GM12875 (cell line): ENCODE results near the gene TRERF1.

Source experiments
- H3K4me3 ChIP-seq: one replicate; pipeline ENCODE4 v1.5.1; 2011; ENCODE audit warnings: low read depth, low read length, control low read depth
- TF ChIP-seq, protein P1 (sequence below): IDR thresholded peaks from 2 replicates; pipeline ENCODE4 v1.5.1; 2011; ENCODE audit warnings: low read depth, mild to moderate bottlenecking, control low read depth, inconsistent platforms, low read length, moderate library complexity, borderline replicate concordance; ENCODE audit not compliant: insufficient read depth

Gene TRERF1

DNA sequence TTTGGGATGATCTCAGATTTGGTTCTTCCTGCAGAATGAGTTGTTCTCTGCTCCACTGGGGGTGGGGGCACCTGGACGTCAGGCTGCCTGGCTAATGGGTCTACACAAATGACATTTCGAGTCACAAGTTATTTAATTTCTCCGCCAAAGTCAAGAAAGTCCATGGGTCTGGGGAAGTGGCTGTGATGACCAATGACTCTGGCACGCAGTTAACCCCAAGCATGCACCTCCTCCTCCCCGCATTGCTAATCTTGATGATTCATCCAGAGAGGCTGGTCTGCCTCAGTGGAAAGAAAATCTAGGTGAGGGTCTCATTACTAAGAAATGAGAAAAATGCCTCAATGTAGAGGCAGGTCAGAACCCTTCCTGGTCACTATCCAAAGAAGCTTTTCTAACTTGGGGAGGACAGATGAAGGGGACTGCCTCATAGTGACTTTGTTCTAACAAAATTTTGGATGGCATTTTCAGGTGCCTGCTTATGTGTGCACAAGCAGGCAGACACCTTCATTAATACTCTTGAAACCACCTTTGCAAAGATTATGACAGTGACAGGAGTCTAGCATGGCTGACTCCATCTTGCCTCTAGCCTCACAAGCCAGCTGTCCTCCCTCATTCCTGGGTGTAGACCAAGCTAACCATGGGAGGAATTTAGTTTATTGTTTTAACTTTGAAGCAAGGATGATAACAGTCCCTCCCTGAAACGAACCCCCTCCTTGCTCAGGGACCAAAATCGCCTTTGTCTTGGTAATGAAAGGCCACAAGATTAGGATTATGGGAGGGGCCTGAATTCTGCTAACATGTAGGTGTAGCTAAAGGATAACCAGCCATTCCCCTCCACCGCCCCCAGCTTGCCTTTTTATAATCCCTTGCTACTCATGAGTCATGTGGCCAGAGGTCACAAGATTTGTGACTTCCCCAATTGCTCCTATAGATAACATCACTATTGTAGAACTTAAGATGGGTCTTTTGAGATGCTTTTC lies 135.4 kb downstream of the TRERF1 start:
- TF ChIP-seq, protein P1, sequence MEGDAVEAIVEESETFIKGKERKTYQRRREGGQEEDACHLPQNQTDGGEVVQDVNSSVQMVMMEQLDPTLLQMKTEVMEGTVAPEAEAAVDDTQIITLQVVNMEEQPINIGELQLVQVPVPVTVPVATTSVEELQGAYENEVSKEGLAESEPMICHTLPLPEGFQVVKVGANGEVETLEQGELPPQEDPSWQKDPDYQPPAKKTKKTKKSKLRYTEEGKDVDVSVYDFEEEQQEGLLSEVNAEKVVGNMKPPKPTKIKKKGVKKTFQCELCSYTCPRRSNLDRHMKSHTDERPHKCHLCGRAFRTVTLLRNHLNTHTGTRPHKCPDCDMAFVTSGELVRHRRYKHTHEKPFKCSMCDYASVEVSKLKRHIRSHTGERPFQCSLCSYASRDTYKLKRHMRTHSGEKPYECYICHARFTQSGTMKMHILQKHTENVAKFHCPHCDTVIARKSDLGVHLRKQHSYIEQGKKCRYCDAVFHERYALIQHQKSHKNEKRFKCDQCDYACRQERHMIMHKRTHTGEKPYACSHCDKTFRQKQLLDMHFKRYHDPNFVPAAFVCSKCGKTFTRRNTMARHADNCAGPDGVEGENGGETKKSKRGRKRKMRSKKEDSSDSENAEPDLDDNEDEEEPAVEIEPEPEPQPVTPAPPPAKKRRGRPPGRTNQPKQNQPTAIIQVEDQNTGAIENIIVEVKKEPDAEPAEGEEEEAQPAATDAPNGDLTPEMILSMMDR = no peak
- H3K4me3 ChIP-seq = no peak overlapping the region

DNA sequence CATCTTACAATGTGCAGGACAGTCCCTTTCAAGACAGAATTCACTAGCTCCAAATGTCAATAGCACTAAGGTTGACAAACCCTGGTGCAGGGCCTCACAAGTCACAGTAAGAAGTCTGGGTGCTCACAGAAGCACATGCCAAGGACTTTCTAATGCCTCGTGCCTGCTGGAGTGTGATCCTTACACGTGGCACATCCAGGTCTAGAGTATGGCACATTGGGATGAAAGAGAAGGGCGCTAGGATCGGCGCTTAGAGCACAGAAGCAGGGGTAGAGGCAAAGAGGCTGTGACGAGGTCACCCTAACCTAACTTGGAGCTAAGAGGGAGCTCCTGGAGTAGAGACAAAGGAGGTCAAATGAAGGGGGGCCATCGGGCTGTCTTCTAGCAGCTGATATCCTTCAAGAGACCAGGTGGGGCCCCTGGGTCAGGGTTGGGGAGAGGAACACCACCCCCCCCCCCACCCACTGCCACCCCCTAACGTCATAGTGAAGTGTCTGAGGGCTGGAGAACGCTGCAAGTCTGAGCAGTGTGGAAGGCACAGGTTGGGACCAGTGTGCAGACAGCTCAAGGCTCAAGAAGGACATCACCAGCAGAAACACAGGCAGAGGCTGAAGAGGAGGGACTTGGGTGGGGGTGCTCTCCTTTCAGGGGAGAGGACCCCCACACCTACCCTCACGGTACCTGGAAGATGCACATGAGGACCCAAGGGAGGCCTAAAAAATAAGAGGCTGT lies 136.3 kb downstream of the TRERF1 start:
- H3K4me3 ChIP-seq = no peak overlapping the region
- TF ChIP-seq, protein P1 = no peak

DNA sequence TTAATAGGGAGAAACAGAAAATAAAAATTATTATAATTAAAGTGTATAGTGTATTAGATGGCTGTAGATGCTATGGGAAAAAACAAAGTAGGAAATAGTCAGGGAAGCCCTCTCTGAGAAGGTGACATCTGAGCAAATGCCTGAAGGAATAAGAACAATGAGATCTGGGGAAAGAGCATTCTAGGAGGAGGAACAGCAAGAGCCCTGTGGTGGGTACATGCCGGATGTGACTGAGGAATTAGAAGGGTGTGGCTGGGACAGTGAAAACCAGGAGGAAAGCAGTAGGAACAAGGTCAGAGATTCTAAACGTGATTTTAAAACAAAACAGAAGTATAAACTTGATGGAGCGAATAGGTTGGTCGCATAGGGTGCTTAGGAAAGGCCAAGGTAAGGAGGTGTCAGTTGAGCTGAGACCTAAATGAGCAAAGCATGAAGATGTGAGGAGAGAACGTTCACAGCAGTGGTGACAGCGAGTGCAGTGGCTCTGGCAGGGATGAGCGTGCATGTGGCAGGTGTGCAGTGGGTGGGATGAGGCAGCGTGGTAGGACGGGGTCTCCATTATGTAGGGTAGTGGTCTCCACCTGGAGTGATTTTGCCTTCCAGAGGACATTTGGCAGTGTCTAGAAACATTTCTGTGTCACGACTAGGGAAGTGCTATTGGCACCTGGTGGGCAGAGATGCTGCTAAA lies 137.0 kb downstream of the TRERF1 start:
- no peak overlapping the region for H3K4me3 ChIP-seq
- TF ChIP-seq, protein P1 = no peak

DNA sequence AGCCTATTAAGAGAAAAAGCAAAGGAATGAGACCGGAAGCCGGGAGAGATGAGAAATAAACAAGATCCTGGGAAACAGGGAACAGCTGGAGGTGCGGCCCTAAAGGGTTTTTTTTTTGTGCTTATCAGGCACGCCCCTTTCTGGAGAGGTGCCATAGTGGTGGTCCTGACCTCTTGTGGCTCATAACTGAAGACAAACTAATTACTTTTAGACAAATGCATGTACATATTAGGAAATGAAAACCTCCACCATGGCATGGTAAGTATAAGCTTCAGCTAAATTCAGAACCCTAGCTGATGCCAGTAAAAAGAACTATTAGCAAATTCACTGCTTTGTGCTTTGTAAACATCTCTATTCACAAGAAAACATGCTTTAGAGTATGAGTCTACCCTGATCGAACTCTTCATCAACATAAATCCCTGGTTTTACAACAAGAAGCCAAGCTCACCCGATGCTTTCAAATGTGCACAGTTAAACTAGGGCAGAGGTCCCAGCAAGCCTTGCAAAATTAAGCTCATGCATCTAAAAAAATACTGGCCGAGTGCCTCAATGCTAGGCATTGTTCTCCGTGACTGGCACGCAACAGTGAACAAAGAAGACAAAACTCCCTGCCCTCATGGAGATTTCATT lies 137.7 kb downstream of the TRERF1 start:
- no peak overlapping the region for H3K4me3 ChIP-seq
- TF ChIP-seq, protein P1 = no peak

DNA sequence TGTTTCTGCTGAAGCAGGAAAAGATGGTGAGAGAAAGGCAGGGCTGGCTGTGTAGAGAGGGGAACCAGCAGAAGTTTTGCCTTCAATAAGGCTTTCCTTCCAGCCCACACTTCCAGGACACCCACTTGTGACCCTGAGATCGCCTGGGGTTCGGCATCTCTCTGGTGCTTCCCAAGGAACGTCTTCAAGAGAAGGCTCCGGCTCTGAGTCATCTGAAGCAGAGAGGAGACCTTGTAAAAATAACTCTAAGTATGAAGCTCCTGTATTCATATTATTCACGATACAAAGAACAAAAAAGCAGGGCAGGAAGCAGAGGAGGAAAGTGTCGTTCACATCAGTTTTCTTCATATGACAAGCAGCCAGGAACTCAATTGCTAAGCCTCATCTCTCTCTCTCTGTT lies 138.7 kb downstream of the TRERF1 start:
- TF ChIP-seq, protein P1 = no peak
- no peak overlapping the region for H3K4me3 ChIP-seq

DNA sequence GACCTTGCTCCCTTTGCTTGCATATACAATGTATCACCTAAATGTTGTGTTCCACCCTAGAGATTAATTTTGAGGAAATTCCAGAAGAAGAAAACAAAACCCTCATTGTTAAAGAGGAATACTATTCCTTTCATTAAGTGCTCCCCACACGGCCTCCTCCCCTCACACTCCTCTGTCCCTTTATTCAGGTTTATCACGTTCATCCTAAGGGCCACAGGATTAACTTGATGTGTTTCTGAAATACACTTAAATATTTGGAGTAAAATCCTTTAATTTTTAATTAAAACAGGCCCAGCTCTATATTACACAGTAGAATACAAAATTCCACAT lies 144.6 kb downstream of the TRERF1 start:
- TF ChIP-seq, protein P1 = no peak
- no peak overlapping the region for H3K4me3 ChIP-seq
